HepG2 (cell line): ENCODE results near the gene PIP4K2B. TPM values are rescaled to one million over a fixed set of nuclear protein-coding genes. Genes with fewer than 3 reads are reported as not detected.

Experiments used
- AFF4 ChIP-seq: sonication (generic); formaldehyde crosslinking; IDR thresholded peaks from 2 replicates; pipeline ENCODE4 v1.4.0; 2020; ENCODE audit warnings: missing genetic modification reagents
- CERS6 ChIP-seq: sonication (generic); formaldehyde crosslinking; IDR thresholded peaks from 2 replicates; pipeline ENCODE4 v1.5.0; 2020; ENCODE audit warnings: missing genetic modification reagents
- CHCHD3 ChIP-seq: sonication (generic); formaldehyde crosslinking; IDR thresholded peaks from 2 replicates; pipeline ENCODE4 v1.8.0; 2022; ENCODE audit warnings: mild to moderate bottlenecking, missing genetic modification reagents, moderate library complexity
- E2F2 ChIP-seq: sonication (generic); formaldehyde crosslinking; IDR thresholded peaks from 2 replicates; pipeline ENCODE4 v1.4.0; 2020; ENCODE audit warnings: missing genetic modification reagents, borderline replicate concordance
- GLI4 ChIP-seq: sonication (generic); formaldehyde crosslinking; IDR thresholded peaks from 2 replicates; pipeline ENCODE4 v1.5.1; 2020; ENCODE audit warnings: missing genetic modification reagents, mild to moderate bottlenecking, moderate library complexity, borderline replicate concordance
- GMEB2 ChIP-seq: IDR thresholded peaks from 2 replicates; pipeline ENCODE4 v1.6.1; 2016; ENCODE audit warnings: missing biosample characterization, missing genetic modification reagents, low read depth
- ISX ChIP-seq: sonication (generic); formaldehyde crosslinking; conservative IDR thresholded peaks from 2 replicates; pipeline ENCODE4 v1.5.0; 2020; ENCODE audit warnings: missing genetic modification reagents
- JUNB ChIP-seq: sonication (generic); formaldehyde crosslinking; IDR thresholded peaks from 2 replicates; pipeline ENCODE4 v1.8.0; 2022; ENCODE audit warnings: missing genetic modification reagents, mild to moderate bottlenecking, borderline replicate concordance
- MED13 ChIP-seq: sonication (generic); formaldehyde crosslinking; IDR thresholded peaks from 2 replicates; pipeline ENCODE4 v1.5.0; 2020; ENCODE audit warnings: missing genetic modification reagents
- NR2F2 ChIP-seq: IDR thresholded peaks from 2 replicates; pipeline ENCODE4 v1.6.1; 2012; ENCODE audit warnings: low read depth, inconsistent platforms, borderline replicate concordance
- ZHX2 ChIP-seq, 2 experiments: sonication (generic) in 1 of 2; formaldehyde crosslinking in 1 of 2; IDR thresholded peaks; 2 replicates each; pipeline versions ENCODE4 v1.6.1 to v1.9.0; 2014 to 2022; ENCODE audit warnings: antibody characterized with exemption in 1 of 2, borderline replicate concordance in 1 of 2, inconsistent platforms in 1 of 2, low read depth in 1 of 2, missing genetic modification reagents in 1 of 2
- ZNF460 ChIP-seq: sonication (generic); formaldehyde crosslinking; IDR thresholded peaks from 2 replicates; pipeline ENCODE4 v1.5.1; 2020; ENCODE audit warnings: missing genetic modification reagents, mild to moderate bottlenecking, borderline replicate concordance
- ZNF816 ChIP-seq: sonication (generic); formaldehyde crosslinking; IDR thresholded peaks from 2 replicates; pipeline ENCODE4 v1.8.0; 2022; ENCODE audit warnings: missing genetic modification reagents, mild to moderate bottlenecking, borderline replicate concordance
- polyA plus RNA-seq, 8 experiments: library from polyadenylated mRNA; depleted of rRNA in 3 of 8; stranded (reverse) in 7 of 8; unstranded in 1 of 8; fragments of >200 nt; fragmentation: Illumina TruSeq in 4 of 8; extraction: Trizol in 4 of 8; gene quantifications; 2 replicates each; pipeline versions ENCODE4 v1.2.1 to v1.2.3, GENCODE V29; 2011 to 2016; ENCODE audit warnings: low read depth in 4 of 8, missing spikeins in 1 of 8, mixed read lengths in 1 of 8; ENCODE audit not compliant: insufficient read depth in 1 of 8
- total RNA-seq, 5 experiments: library from RNA; depleted of rRNA; stranded (reverse); fragments of >200 nt; fragmentation: Illumina TruSeq; extraction: Trizol; gene quantifications; 2 replicates each; pipeline ENCODE4 v1.2.3, GENCODE V29; 2016; ENCODE audit warnings: low read depth in 1 of 5

Gene PIP4K2B
- total and polyA plus RNA-seq, 2 of the 13 experiments (the other 11 are each of a cell fraction or from before 2014, with no cell fraction given): 20.4 to 54.0 TPM

- TF ChIP-seq E2F2 (CRISPR knock-in tag) (0 out of 2 replicates have a peak, but pooled peaks have one; percentile 45), NR2F2 (peak; percentile 45; the same call in 1 of the 2 replicates), ZNF460 (no peak; the same call in 1 of the 2 replicates), CHCHD3 (no peak), CERS6 (CRISPR knock-in tag) (no peak), MED13 (CRISPR knock-in tag) (peak; percentile 75; the same call in 1 of the 2 replicates), ZNF816 (CRISPR knock-in tag) (no peak), GMEB2 (CRISPR knock-in tag) (0 out of 2 replicates have a peak, but pooled peaks have one; percentile 14), ISX (CRISPR knock-in tag) (no peak), JUNB (CRISPR knock-in tag) (no peak), AFF4 (no peak; the same call in 1 of the 2 replicates), ZHX2 (IDR thresholded peaks at IDR 0.05; ENCODE audit: low read depth) (peak; percentile 86), ZHX2 (CRISPR knock-in tag; IDR thresholded peaks at IDR 0.05; ENCODE audit: borderline replicate concordance) (0 out of 2 replicates have a peak, but pooled peaks have one; percentile 58), GLI4 (CRISPR knock-in tag) (peak; percentile 39; the same call in 1 of the 2 replicates)
Observed at GRCh38 chr17:38799501-38800236, at the start of gene PIP4K2B (continued).
